WTC11 (cell line): ENCODE results near the gene ERVMER34-1.

ENCODE experiments used
- CTCF ChIP-seq: fragments of 200-600 bp; IDR thresholded peaks from 2 replicates; pipeline ENCODE4 v1.8.0; 2022; ENCODE audit warnings: antibody characterized with exemption
- MYBL2 ChIP-seq: sonication (generic); formaldehyde crosslinking; IDR thresholded peaks from 2 replicates; pipeline ENCODE4 v1.8.1; 2023; ENCODE audit warnings: mild to moderate bottlenecking, moderate library complexity, missing genetic modification reagents
- NR3C1 ChIP-seq: sonication (generic); formaldehyde crosslinking; conservative IDR thresholded peaks from 2 replicates; pipeline ENCODE4 v1.8.1; 2023; ENCODE audit warnings: low read depth, mild to moderate bottlenecking, missing genetic modification reagents
- TF ChIP-seq, protein P1 (sequence below): sonication (generic); formaldehyde crosslinking; IDR thresholded peaks from 2 replicates; pipeline ENCODE4 v1.8.0; 2022; ENCODE audit warnings: mild to moderate bottlenecking, missing genetic modification reagents
- TF ChIP-seq, protein P2 (sequence below): sonication (generic); formaldehyde crosslinking; IDR thresholded peaks from 2 replicates; pipeline ENCODE4 v1.8.0; 2022; ENCODE audit warnings: mild to moderate bottlenecking, missing genetic modification reagents

DNA sequence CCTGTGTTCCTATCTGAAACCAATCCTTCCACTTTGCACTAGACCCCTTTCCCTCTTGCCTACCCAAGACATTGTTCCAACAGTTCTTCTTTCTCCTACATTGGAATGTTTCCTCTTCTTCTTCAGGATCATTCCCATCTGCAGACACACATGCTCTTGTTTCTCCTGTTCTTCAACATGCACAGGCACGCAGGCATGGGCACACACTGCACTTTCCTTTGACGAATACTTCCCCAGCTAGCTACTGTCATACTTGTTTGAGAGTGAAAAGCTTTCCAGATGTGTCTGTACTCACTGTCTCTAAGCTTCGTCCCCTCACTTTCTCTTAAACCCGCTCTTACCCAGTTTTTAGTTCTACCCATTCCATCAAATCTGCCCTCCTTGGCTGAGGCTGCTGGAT lies 31.8 kb upstream of the ERVMER34-1 start:
- TF ChIP-seq CTCF = no peak
- TF ChIP-seq MYBL2 (CRISPR knock-in tag) = no peak
- TF ChIP-seq, protein P1, sequence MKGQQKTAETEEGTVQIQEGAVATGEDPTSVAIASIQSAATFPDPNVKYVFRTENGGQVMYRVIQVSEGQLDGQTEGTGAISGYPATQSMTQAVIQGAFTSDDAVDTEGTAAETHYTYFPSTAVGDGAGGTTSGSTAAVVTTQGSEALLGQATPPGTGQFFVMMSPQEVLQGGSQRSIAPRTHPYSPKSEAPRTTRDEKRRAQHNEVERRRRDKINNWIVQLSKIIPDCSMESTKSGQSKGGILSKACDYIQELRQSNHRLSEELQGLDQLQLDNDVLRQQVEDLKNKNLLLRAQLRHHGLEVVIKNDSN (CRISPR knock-in tag) = no peak
- no peak for TF ChIP-seq NR3C1 (CRISPR knock-in tag)
- TF ChIP-seq, protein P2, sequence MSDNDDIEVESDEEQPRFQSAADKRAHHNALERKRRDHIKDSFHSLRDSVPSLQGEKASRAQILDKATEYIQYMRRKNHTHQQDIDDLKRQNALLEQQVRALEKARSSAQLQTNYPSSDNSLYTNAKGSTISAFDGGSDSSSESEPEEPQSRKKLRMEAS (CRISPR knock-in tag) = no peak
